Hematopoietic multipotent progenitor cell treated with erythropoietin and hydrocortisone succinate and interleukin-3 and kit ligand, for 15 days (in vitro differentiated cells): ENCODE data around the gene CALHM4.

Experiments used
- DNase-seq: peaks from one replicate; pipeline ENCODE4 v3.0.0-alpha.2; 2015; ENCODE audit warnings: low spot score

Gene CALHM4, protein sequence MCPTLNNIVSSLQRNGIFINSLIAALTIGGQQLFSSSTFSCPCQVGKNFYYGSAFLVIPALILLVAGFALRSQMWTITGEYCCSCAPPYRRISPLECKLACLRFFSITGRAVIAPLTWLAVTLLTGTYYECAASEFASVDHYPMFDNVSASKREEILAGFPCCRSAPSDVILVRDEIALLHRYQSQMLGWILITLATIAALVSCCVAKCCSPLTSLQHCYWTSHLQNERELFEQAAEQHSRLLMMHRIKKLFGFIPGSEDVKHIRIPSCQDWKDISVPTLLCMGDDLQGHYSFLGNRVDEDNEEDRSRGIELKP

DNA sequence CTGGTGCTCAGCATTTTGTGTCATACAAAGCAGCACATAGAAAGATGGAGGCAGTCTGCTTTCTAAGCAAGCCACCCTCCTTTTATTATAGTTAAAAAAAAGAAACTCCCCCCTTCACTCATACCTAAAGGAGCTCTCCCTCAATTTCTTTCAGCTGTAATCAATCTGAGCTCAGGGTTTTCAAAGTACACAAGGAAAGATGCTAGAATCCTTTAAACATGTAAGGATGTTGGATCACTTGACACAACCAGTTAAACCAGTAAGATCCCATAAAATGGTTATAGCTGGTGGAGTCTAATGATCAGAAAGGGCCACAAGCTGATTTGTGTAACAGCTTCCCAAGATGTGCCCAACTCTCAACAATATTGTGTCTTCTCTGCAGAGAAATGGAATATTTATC, at the start of gene CALHM4:
TSS of gene CALHM4 (plus strand) at position 301 of the 400 bp plus-strand sequence. CDS start at position 344, 43 bp downstream.
- DNase-seq: no peak

DNA sequence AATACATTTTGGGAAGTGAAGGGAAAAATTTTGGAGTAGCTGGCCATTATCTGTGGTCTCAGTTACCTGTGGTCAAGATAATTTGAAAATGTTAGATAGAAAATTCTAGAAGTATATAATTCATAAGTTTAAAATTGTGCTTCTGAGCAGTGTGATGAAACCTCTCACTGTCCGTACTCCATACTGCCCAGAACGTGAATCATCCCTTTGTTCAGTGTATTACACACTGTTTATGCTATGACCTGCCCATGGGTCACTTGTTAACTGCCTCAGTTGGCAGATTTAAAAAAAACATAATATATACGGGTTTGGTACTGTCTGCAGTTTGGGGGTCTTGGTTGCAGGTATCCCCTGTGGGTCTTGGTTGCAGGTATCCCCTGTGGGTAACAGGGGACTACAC, 46.2 kb upstream of the CALHM4 start:
- no peak for DNase-seq

DNA sequence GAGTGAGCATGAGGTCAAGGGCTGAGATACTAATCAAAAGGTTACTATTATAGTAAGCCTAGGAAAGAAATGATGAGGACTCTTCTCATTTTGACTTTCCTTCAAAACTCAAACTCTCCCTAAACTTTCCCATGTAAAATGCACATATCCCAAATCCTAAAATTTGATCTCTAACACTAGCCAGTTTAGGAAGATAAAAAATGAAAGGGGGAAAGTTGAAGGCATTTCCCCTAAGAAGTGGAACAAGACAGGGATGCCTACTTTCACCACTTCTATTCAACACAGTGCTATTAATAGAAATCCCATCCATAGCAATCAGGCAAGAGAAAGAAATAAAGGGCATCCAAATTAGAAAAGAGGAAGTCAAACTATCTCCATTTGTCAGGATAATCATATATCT, 45.0 kb upstream of the CALHM4 start:
- no peak for DNase-seq

DNA sequence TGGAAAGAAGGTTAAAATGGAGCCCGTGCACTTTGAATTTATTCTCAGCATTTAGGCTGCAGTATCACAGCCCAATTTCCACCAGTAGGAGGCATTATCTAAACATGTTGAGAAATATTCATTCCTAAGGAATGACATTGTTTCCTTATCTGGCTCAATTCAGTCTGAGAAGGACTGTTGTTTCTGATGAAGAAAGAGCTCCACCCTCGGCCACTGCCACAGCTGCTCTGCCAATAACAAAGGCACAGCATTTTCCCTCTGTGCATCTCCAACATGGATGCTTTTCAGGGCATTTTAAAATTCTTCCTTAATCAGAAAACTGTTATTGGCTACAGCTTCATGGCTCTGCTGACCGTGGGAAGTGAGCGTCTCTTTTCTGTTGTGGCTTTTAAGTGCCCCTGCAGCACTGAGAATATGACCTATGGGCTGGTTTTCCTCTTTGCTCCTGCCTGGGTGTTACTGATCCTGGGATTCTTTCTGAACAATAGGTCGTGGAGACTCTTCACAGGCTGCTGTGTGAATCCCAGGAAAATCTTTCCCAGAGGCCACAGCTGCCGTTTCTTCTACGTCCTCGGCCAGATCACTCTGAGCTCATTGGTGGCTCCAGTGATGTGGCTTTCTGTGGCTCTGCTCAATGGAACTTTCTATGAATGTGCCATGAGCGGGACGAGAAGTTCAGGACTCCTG, 42.0 kb upstream of the CALHM4 start, which contains the start of gene CALHM5:
TSS of gene CALHM5 (plus strand) at position 216 of the 687 bp plus-strand sequence. CDS start at position 274, 58 bp downstream.
- no peak for DNase-seq

DNA sequence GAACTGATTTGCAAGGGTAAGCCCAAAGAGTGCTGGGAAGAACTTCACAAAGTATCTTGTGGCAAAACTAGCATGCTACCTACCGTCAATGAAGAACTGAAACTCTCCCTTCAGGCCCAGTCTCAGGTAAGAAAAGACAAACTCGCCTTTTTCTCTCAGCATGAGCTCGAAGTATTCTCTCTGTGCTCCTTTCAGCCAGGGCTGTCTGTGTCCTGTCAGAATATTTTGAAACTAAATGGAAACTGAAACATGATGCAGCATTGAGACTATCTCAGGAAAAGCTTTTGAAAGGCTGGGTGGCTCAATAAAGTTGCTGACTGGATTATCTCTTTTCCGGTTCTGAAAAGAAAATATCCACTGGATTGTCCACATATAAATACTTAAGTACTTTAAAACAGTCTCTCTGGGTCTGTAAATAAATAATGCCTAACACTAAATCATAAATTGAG, 41.4 kb upstream of the CALHM4 start:
- no peak for DNase-seq

DNA sequence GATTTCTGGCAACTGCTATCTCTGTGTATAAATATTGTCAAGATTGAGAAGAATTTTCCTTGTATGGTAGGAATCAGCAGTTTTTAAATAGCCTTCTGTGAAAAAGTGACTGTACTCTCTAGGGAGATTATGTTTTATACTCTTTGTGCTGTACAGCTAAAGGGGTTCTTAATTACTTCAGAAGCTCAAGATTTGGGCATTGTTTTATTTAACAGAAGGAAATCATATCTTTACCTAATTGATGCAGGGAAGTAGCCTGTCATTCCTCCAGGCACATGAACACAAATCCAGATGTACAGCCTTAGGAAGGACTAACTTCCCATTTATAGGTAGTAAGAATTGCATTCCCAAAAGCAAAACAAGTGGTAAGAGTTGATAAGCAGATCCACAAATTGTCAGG, 40.8 kb upstream of the CALHM4 start:
- DNase-seq: no peak

DNA sequence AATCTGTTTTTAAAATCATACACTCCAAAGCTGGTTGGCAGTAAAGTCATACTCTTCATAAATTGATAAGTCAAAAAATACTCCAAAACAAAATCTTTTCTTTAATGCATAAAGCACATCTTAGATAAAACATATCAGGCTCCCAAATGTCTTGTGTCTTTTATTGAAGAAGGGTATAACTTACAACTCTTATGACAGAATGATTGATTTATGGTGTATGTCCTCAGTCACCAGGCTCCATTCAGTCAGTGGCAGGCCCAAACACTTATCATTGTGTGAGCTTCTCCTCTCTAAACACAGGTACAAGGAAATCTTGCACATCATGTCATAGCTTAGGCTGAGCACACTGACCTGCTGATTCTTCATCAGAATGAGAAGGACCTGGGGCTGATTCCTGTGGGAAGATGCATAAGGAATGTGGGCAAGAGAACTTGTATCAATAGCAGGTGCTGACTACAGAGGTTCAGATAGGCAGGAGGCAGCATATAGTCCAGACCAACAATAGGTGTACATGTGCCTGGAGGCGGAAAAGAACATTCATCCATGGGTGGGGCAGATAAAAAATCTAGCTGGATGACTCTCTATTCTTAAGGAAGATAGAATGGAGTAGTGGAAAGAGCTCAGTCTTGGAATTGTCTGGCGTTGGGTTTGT, 40.2 kb upstream of the CALHM4 start:
- no peak for DNase-seq

DNA sequence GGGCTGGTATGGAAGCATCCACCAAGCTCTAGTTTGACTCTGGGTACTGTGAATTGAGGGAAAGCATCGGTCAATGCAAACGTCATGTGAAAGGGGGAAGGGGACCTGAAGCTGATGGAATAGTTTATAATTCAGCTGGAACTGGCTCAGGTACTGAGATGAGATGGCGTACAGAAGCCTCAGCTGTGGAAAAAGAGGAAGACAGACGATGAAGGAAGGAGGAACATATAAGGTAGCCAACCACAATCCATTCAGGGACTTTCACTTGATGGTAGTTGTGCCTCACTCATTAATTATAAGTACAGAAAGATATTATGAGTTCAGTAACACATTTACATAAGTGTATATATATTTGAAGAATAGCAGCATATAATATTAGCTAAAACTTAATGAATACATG, 39.4 kb upstream of the CALHM4 start:
- DNase-seq: no peak

DNA sequence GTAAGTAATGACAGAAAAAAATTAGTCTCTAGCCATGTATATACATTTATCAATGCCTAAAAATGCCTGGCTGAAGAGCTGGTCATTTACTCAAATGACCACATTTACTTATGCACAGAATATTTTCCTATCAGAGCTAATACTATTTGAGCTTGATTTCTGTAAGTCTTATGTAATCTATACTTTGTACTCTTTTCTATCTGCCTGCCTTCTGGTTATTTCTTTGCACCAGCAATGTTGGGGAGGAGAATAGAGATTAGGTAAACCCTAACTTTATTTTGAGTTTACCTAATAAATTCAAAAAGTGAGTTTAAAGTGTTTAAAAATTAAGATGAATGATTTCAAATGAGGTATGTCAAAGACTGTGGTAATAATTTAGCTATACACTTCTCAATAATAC, 38.4 kb upstream of the CALHM4 start:
- no peak for DNase-seq

DNA sequence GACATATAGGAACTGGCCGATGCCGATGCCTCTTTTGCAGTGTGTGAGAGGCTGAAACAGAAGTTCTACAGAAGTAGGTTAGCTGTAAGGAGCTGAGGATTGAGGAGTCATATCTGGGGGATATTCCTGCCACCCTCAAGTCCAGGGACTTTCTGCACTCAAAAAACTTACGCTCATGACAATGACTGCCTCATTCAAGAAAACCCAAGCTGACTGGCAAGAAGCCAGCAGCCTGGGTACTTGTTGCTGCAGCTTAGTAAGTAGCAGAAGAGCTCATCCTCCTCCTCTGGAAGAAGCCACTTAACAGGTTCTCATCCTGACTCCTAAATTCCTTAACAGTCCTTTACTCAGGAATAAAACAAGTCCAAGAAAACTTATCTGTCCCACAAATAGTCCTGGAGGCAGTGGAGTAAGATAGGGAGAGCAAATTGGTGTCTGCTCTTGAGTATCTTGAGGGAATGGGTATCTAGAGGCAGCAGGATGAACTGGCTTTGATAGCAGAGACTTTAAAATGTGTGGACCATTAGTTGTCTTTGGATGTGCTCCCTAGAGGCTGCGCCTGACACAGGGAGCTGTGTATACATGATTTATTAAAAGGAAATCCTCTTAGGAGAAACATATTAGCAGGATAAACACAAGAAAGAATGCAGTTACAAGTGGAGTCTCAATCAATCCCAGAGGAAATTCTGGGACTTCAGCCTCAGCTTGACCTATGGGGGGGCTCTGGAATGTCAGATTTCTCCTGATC, 34.8 kb upstream of the CALHM4 start:
- no peak for DNase-seq

DNA sequence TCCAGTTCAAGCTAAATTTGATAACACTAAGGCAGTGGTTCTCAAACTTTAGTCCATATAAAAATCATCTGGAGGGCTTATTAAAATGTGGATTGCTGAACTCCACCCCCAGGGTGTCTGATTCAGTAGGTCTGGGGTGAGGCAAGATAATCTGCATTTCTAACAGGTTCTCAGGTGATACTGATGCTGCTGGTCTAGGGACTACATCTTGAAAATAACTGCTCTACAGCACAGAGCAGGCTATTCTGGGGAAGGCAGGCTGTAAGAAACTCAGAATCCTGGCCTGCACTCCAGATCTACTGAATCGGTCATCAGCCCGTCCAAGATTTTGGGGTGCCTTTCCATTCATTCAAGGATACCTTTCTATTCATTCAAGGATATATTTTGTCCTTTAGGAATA, 30.7 kb upstream of the CALHM4 start:
- DNase-seq: no peak

DNA sequence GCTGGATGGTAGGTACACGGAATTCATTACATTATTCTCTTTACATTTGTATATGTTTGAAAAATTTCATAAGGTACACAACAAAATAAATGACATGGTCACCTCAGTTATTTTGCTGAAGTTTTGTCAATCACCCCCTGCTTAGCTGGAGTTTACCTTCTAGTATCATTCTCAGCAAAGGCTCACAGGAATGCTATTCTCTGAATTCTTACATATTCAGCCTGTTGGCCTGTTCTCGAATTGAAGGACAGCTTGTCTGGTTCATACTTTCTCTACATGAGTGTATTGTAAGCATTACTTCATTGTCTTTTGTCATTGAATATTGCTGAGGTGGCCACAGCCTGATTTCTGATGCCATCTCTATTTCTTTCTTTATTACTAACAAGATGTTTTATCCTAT, 29.3 kb upstream of the CALHM4 start:
- no peak for DNase-seq

DNA sequence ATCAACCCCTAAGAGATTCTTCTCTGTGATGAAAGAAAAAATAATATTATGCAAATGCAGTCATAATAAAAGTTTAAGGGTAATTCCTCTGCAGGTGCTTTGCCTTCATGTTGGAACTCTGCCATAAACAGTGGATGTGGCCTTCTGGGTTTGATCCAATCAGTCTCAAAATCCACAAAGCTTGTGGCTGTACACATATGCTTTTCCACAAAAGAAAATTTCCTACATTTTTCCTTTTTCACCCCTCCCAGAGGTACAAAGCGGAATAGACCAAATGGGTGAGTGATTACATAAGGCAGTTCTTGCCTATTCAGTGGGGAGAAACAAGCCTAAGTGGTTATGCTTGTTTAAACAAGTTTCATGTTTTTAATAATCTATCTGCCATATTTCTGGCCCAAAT, 25.4 kb upstream of the CALHM4 start:
- no peak for DNase-seq

DNA sequence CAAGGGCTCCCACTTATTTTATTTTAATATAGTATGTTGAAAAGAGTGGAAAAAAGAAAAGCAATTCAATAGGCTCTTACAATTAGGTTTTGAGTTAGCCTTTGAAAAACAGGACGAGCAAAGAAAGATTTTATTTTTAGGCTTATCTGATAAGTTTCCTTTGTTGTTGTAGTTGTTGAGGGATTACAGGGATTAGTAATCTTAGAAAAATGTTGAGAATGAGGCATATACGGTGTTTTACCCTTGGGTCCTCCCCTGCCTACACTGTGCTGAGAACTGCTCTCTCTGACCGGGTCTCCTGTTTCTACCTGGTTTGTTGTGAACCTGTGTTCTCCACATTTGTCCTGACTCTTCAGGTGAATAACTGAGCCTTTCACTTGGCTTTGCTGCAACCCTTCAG, 24.8 kb upstream of the CALHM4 start:
- no peak for DNase-seq

DNA sequence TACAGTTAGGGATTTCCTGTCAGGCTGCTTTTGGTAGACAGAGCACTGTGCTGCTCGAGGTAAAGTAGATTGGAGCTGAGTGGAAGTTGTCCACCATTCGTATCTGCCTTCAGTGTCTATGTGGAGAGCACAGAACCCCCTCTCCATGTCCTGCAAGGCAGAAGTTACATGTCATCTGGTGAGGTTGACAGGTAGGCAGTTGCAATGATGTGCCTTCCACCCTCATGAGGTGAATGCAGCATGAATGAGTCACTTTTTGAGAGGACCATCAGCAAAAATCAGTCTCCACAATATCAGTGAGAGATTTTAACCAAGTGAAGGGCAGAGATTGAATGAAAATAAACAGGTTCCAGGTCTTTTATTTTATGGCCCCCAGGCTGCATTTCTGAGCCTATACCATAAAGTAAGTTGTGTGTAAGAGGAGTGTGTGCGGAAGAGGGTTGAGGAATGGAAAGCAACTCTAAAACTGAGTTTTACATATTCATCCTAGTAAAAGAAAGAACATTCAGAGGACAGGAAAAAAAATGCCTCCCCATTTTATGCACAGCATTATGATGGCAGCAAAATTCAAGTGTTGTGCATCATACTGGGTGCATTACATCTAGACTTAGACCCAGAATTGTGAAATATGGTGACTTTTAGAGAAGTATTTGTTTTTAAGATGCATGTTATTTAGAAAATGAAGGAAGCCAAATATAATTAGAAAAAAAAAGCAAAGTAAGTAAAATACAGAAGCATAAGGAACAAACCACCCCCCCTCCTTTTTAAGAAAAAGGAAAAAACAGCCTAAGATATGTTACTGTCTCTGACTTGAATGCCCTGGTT, 23.9 kb upstream of the CALHM4 start:
- DNase-seq: no peak

DNA sequence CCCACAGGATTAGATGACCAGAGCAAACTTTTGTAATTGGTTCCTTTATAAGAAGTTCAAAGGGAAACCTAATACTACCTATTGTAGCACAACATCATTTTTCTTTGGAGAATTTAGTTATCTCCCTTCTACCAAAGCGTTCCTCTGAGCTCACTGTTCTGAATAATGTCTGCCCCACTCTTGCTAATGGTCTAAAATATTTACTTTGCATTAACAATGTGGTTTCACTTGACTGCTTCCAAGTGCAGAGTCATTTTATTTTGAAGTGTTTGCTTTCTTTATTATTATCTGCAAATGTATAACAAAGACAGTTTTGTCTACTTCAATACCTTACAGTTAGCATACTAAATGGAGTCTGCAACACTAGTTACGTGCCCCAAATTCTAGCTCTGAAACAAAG, 23.1 kb upstream of the CALHM4 start:
- no peak for DNase-seq

DNA sequence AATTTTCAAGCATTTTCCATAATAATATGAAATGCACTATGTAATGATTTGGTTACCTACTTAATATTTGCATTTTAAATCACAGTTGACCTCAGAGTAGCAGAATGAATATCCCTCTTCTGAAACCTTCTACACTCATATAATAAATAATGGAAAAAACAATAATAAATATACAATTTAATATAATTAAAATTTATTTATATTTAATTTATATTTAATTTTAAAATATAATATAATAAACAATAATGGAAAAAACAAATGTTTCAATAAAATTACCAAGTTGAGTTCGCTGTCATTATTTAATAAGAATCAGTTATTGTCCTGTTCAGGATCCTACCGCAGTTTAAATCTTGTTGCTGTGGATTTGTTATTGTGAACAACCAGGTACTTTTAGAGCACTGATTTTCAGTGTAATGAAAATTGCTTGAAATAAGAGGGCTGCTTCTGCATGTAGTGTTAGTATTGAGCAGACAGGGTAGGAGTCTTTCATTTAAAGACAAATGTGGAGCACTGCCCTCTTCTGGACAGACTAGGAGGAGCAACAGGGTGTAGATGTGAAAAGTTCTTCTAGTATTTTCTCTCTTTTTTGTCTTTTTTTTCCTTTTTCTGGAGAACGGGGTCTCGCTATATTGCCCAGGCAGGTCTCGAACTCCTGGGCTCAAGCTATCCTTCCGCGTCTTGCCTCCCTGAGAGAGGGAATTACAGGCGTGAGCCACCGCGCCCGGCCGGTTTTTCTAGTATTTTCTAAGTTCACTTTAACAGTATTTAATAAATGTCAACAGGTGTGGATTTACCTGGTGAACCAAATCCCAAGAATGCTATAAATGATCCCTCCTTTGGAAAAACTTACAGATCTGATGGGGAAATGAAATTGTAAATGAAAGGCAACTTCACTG, 21.6 kb upstream of the CALHM4 start:
- DNase-seq: peak; percentile 66

DNA sequence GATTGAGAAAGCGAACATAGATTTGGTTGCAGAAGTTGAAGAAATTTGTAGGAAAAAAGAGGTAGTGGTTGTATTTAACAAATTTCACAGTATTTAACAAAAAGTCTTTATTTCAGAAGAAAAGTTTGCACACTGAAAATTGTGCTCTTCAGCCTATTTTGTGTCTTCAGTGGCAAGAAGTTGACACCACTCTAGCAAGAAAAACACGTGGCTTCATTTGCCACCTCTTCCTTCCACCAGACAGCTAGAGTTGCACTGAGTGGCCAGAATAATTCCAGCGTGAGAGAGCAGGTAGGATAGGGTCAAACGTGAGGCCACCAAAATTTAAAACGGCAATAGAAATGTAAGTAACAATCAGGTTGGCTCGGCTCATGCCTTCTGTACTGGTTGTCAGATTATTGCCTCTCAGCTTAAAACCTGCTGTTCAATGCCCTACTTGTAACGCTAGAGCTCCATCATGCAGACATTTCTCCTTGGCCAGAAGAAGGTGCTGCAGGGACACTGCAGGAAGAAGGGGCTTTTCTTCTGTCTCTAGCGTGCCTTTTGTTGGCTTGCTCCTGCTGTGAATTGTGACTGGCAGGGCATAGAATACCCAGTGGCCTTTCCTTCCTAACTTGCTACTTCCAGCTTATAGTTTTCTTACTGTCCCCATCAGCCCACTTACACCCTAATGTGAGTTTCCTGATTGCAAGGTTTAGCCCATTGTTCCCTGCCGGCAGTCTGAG, 20.2 kb upstream of the CALHM4 start:
- no peak for DNase-seq

DNA sequence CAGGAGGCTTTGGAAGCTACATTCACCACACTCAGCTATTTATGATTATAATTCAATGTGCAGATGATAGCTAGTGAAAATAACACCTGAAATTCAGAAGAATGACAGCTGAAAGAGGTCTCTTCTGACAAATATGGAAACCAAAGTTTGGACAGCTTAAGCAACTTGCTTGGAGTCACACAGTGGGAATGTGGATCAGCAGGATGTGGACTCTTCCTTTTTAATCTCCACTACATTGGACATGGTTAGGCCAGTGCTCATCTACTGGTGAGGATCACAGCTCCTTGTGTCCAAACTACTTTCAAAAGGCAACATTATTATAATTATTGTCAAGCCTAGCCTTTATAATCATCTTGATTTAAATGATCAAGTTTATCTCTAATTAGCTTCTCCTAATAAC, 18.4 kb upstream of the CALHM4 start:
- no peak for DNase-seq

DNA sequence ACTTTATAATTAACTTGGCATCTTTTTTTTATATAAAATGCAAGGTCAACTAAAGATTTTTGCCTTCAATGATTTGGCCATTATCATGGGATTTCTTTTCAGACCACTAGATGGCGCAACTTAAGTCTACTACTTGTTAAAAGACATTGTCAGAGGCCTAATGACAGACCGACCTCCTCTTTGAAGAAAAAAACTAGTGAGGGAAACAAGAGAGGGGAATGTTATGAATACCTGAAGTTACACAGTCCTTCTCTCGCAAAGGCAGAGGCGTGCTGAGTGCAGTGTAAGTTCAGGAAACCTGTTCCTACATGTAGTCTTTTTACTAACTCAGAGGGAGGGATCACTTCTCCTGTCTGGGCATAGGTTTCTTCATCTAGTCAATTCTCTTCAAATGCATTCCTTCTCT, 17.3 kb upstream of the CALHM4 start:
- DNase-seq: peak; percentile 70
